Measurements from ENCODE around the gene TOM1L2.

- TF ChIP-seq EZH2phosphoT487 (IDR thresholded peaks at IDR 0.05; ENCODE audit: insufficient read depth, low read depth) (no peak), EZH2 (IDR thresholded peaks at IDR 0.05; ENCODE audit: insufficient read depth, poor library complexity, severe bottlenecking) (no peak)
Observed at GRCh38 chr17:17911001-17911613, 61.1 kb downstream of the TOM1L2 start.
